ENCODE data around the gene RASL12. TPM values are rescaled to one million over a fixed set of nuclear protein-coding genes. Genes with fewer than 3 reads are reported as not detected.

Gene RASL12
- total RNA-seq, 1 donor from 2014 or later: 0.69 TPM

- no peak for DNase-seq (ENCODE audit: low spot score)
- peaks cover 2% of the 10 kb centered on the region for H3K27me3 Mint-ChIP-seq (ENCODE audit: unreplicated experiment)
- H3K36me3 Mint-ChIP-seq (ENCODE audit: low read depth, unreplicated experiment): no peaks in the 10 kb centered on the region
- no peaks in the 10 kb centered on the region for H3K4me1 Mint-ChIP-seq (ENCODE audit: unreplicated experiment)
- H3K27ac Mint-ChIP-seq (ENCODE audit: unreplicated experiment): no peak overlapping the region
- no peak overlapping the region for H3K4me3 Mint-ChIP-seq (ENCODE audit: unreplicated experiment)
- TF ChIP-seq CTCF (IDR thresholded peaks at IDR 0.05; ENCODE audit: unreplicated experiment): no peak
- no peaks in the 10 kb centered on the region for H3K9me3 Mint-ChIP-seq (ENCODE audit: unreplicated experiment)
Observed at GRCh38 chr15:65041787-65042186, 26.0 kb downstream of the RASL12 start.

GRCh38 chr15:65040461-65040860 is 27.3 kb downstream of the RASL12 start:
- TF ChIP-seq CTCF (IDR thresholded peaks at IDR 0.05; ENCODE audit: unreplicated experiment): no peak
- H3K4me1 Mint-ChIP-seq (ENCODE audit: unreplicated experiment): no peaks in the 10 kb centered on the region
- H3K9me3 Mint-ChIP-seq (ENCODE audit: unreplicated experiment): no peaks in the 10 kb centered on the region
- H3K36me3 Mint-ChIP-seq (ENCODE audit: low read depth, unreplicated experiment): no peaks in the 10 kb centered on the region
- H3K4me3 Mint-ChIP-seq (ENCODE audit: unreplicated experiment): no peak overlapping the region
- no peak for DNase-seq (ENCODE audit: low spot score)
- H3K27ac Mint-ChIP-seq (ENCODE audit: unreplicated experiment): no peak overlapping the region
- peaks cover 2% of the 10 kb centered on the region for H3K27me3 Mint-ChIP-seq (ENCODE audit: unreplicated experiment)

- TF ChIP-seq CTCF (IDR thresholded peaks at IDR 0.05; ENCODE audit: unreplicated experiment): no peak
- no peak overlapping the region for H3K4me3 Mint-ChIP-seq (ENCODE audit: unreplicated experiment)
- no peaks in the 10 kb centered on the region for H3K9me3 Mint-ChIP-seq (ENCODE audit: unreplicated experiment)
- no peaks in the 10 kb centered on the region for H3K4me1 Mint-ChIP-seq (ENCODE audit: unreplicated experiment)
- no peaks in the 10 kb centered on the region for H3K36me3 Mint-ChIP-seq (ENCODE audit: low read depth, unreplicated experiment)
- H3K27me3 Mint-ChIP-seq (ENCODE audit: unreplicated experiment): peaks cover under 1% of the 10 kb centered on the region
- DNase-seq (ENCODE audit: low spot score): no peak
- H3K27ac Mint-ChIP-seq (ENCODE audit: unreplicated experiment): no peak overlapping the region
Observed at GRCh38 chr15:65038836-65039235, 29.0 kb downstream of the RASL12 start.

GRCh38 chr15:65038428-65038827 is 29.4 kb downstream of the RASL12 start:
- no peak overlapping the region for H3K4me3 Mint-ChIP-seq (ENCODE audit: unreplicated experiment)
- no peak for DNase-seq (ENCODE audit: low spot score)
- no peaks in the 10 kb centered on the region for H3K36me3 Mint-ChIP-seq (ENCODE audit: low read depth, unreplicated experiment)
- no peak for TF ChIP-seq CTCF (IDR thresholded peaks at IDR 0.05; ENCODE audit: unreplicated experiment)
- no peak overlapping the region for H3K27ac Mint-ChIP-seq (ENCODE audit: unreplicated experiment)
- H3K27me3 Mint-ChIP-seq (ENCODE audit: unreplicated experiment): no peaks in the 10 kb centered on the region
- no peaks in the 10 kb centered on the region for H3K9me3 Mint-ChIP-seq (ENCODE audit: unreplicated experiment)
- H3K4me1 Mint-ChIP-seq (ENCODE audit: unreplicated experiment): peaks cover 2% of the 10 kb centered on the region

GRCh38 chr15:65037309-65037708 is 30.5 kb downstream of the RASL12 start:
- TF ChIP-seq CTCF (IDR thresholded peaks at IDR 0.05; ENCODE audit: unreplicated experiment): no peak
- Mint-ChIP-seq H3K36me3 (ENCODE audit: low read depth, unreplicated experiment) (no peaks in the 10 kb centered on the region), H3K9me3 (ENCODE audit: unreplicated experiment) (no peaks in the 10 kb centered on the region), H3K27me3 (ENCODE audit: unreplicated experiment) (no peaks in the 10 kb centered on the region), H3K4me1 (ENCODE audit: unreplicated experiment) (peaks cover 13% of the 10 kb centered on the region), H3K27ac (ENCODE audit: unreplicated experiment) (no peak overlapping the region), H3K4me3 (ENCODE audit: unreplicated experiment) (no peak overlapping the region)
- DNase-seq (ENCODE audit: low spot score): no peak

All from endothelial cell (in vitro differentiated cells).